NCI-H1930 (cell line): ENCODE results near the gene OR5W2.
"Not testable (repeated sequence)": the region's sequence is repeated elsewhere in the genome, so short reads cannot be mapped to it uniquely, and the experiment has no call there.

ENCODE experiments used
- DNase-seq, 2 experiments: peaks; one replicate each; lab custom pipeline; 2025; lab: John Stamatoyannopoulos, UW

Gene OR5W2

GRCh38 chr11:55914482-55914881, at the start of gene OR5W2:
OR5W2 (minus strand) TSS chr11:55914582; CDS start chr11:55914582, 0 bp downstream.
- DNase-seq: no peak

GRCh38 chr11:55956521-55956920, 42.1 kb upstream of the OR5W2 start:
- no peak for DNase-seq

- no peak for DNase-seq
These were observed 34.9 kb upstream of the OR5W2 start for GRCh38 chr11:55949330-55949729.

GRCh38 chr11:55942785-55943392, 28.5 kb upstream of the OR5W2 start:
- DNase-seq: peak; percentile 9 to 32

- DNase-seq: no peak
These were observed 21.9 kb upstream of the OR5W2 start, which contains the start of gene OR5I1 for GRCh38 chr11:55936300-55936699. OR5I1 (minus strand) TSS chr11:55936400; CDS start chr11:55936400, 0 bp downstream.

- no peak for DNase-seq
These were observed 6.2 kb upstream of the OR5W2 start for GRCh38 chr11:55920537-55920936.

- DNase-seq: no peak
These were observed 12.1 kb downstream of the OR5W2 start for GRCh38 chr11:55902308-55902707.

GRCh38 chr11:55895216-55895615, 19.2 kb downstream of the OR5W2 start:
- no peak for DNase-seq

- not testable (repeated sequence) for DNase-seq
These were observed 28.9 kb downstream of the OR5W2 start for GRCh38 chr11:55885481-55885880.

GRCh38 chr11:55884995-55885394, 29.4 kb downstream of the OR5W2 start:
- DNase-seq: not testable (repeated sequence)

- not testable (repeated sequence) for DNase-seq
These were observed 31.4 kb downstream of the OR5W2 start, which contains the start of gene TRIM51 for GRCh38 chr11:55882997-55883396. TRIM51 (plus strand) TSS chr11:55883297; CDS start chr11:55885429, 2,132 bp downstream.

- DNase-seq: peak; percentile 80
These were observed 41.2 kb downstream of the OR5W2 start for GRCh38 chr11:55873146-55873545.

- peak; percentile 25 to 44 for DNase-seq
These were observed 41.7 kb downstream of the OR5W2 start for GRCh38 chr11:55872731-55873130.

GRCh38 chr11:55867354-55867753, 47.0 kb downstream of the OR5W2 start:
- not testable (repeated sequence) for DNase-seq
